Stimulated activated CD4-positive, alpha-beta T cell treated with anti-CD3 and anti-CD28 coated beads, Interleukin-2, amount 100 ng/mL, for 4 hours (primary cell): ENCODE measurements around the gene SULT2B1.

Experiments used
- DNase-seq: peaks from one replicate; pipeline ENCODE4 v3.0.0-alpha.2; 2020; ENCODE audit warnings: low read depth

SULT2B1 gene

GRCh38 chr19:48600679-48601417 lies 48.9 kb downstream of the SULT2B1 start:
- no peak for DNase-seq

- DNase-seq = no peak
Observed at GRCh38 chr19:48603001-48603400, 51.0 kb downstream of the SULT2B1 start.

DNA sequence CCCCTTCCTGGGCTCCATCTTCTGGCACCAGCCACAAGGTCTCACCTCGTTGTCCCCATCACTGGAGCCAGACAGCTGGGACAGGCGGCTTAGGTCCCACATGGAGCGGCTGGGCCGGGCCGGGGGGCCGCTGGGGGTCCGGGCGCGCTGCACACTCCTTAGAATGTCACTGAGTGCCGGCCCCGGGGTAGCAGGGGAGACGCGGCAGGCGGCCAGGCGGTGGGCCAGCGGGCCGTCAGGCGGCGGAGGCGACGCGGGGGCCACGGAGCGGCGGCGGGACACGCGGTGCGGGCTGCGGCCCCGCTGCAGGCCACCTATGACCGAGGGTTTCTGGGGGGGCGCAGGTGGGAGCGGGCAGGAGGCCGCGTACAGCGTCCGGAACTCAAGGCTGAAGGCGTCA lies 51.5 kb downstream of the SULT2B1 start:
- DNase-seq = no peak

- DNase-seq = no peak
Observed at GRCh38 chr19:48603850-48604249, 51.9 kb downstream of the SULT2B1 start.

DNA sequence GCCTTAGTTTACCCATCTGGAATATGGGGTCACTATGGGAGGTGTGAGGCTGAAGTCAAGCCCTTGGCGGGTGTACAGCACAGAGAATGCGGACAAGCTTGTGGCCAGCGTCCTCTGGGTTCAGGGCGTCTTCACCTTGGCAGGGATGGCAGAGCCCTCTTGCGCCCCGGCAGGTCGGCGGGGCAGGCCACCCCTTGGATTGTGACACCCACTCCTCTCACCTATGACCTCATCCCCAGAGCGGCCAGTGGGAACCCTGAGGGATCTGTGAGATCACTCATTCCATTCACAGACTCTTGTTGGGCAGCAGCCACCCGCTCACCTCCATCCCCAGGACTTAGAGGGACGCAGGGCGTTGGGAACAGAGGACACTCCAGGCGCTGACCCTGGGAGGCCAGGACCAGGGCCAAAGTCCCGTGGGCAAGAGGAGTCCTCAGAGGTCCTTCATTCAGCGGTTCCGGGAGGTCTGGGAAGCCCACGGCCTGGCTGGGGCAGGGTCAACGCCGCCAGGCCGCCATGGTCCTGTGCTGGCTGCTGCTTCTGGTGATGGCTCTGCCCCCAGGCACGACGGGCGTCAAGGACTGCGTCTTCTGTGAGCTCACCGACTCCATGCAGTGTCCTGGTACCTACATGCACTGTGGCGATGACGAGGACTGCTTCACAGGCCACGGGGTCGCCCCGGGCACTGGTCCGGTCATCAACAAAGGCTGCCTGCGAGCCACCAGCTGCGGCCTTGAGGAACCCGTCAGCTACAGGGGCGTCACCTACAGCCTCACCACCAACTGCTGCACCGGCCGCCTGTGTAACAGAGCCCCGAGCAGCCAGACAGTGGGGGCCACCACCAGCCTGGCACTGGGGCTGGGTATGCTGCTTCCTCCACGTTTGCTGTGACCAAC lies 54.7 kb downstream of the SULT2B1 start, which contains the start of gene SPACA4:
Gene SPACA4, plus strand, starts transcription at position 280 of the 896 bp plus-strand sequence. Its CDS starts 237 bp downstream, at position 517.
- no peak for DNase-seq

GRCh38 chr19:48607359-48607755 lies 55.4 kb downstream of the SULT2B1 start:
- DNase-seq = no peak

DNA sequence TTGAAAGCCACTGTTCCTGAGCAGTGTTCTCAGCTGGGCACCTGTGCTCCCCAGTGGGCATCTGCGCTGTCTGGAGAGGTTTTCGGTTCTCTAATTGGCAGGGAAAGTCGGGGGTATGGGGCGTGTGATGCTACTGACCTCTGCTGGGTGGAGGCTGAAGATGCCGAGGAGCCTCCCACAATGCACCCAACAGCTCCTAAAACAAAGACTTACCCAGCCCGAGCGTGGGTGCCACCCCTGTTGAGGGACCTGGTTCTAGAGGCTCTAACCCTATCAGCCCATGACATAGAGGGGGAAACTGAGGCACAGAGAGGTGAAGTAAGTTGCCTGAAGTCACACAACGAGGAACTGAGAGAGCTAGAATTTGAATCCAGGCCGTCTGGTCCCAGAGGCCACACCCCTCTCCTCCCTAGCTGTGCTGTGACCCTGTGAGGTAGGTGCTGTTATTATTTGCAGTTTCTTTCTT lies 56.9 kb downstream of the SULT2B1 start:
- no peak for DNase-seq

DNA sequence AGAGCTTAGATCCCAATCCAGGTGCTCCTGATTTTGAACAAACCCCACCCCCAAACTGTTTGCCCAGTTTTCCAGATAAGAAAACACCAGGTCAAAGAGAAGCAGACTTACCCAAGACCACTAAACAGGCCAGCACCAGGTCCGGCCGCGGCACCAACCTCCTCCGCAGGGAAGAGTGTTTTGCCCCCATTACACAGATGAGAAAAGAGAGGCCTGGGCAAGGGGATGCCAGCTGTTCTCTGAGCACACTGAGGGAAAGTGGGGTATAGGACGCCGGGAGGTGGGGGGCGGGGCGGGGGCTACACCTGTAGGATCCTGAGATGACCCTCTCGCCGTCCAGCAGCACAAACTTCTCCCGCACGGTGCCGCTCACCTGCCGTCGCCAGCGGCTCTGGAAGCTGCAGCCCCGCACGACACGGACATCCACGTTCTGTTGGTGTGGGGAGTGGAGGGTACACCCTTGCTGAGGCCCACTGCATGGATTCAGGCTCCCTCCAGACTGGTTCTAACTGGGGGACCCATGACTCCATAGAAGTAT lies 57.7 kb downstream of the SULT2B1 start:
- no peak for DNase-seq

DNA sequence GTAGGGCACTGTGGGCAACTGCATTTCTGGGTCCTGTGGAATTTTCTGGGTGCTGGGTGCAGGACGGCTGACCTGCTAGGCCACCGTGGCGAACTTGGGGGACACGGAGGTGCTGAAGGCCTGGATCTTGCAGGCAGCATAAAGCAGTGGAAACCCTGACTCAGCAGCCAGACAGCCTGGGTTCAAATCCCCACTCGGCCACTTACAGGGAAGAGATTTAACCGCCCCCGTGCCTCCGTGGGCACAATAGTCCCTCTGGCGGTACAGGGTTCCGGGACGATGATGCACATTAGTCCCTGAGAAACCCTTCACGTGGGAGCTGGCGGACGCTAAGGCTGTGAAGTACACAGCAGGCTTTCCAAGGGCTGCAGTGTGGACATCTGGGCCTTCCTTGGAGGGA lies 59.9 kb downstream of the SULT2B1 start:
- DNase-seq = no peak

GRCh38 chr19:48613024-48613851 lies 61.3 kb downstream of the SULT2B1 start:
- no peak for DNase-seq

- no peak for DNase-seq
Observed at GRCh38 chr19:48613852-48614435, 62.0 kb downstream of the SULT2B1 start.

DNA sequence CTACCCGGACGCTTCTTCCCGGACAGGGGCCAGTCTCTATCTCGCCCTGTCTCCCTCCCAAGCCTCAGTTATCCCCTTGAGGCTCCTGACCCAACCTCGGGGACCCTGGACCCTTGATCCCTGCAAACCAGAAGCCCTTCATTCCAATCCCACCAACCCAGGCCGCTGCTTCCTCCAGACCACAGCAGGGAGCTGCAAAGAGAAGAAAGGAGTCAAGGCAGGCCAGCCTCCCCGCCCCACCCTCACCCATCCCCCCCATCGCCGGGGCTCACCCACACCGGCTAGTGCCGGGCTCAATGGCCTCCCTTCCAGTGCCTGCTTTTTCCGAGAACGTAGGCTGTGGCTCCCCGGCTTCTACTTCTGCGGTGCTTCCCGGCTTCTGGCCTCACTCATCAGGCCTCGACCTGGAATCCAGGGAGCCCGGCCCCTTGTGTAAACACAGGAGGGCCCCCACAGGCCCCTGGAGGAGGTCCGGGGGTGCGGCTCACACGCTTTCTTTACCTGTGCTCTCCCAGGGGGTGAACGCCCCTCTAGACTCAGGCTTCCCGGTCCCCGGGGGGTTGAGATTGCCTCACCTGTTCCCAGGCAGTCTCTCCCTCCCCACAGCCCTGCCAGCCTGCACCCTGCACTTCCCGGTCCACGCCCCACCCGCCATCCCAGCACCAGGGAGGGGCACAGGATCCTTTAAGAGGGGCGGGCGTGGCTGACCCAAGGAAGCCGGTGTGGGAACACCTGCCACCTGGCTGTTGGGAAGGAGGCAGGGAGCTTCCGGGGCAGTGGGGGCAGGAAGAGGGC lies 62.7 kb downstream of the SULT2B1 start, which contains the start of gene FAM83E:
Gene FAM83E, minus strand, starts transcription at position 641 of the 795 bp plus-strand sequence. CDS start 1,704 bp downstream, outside the sequence.
- no peak for DNase-seq

DNA sequence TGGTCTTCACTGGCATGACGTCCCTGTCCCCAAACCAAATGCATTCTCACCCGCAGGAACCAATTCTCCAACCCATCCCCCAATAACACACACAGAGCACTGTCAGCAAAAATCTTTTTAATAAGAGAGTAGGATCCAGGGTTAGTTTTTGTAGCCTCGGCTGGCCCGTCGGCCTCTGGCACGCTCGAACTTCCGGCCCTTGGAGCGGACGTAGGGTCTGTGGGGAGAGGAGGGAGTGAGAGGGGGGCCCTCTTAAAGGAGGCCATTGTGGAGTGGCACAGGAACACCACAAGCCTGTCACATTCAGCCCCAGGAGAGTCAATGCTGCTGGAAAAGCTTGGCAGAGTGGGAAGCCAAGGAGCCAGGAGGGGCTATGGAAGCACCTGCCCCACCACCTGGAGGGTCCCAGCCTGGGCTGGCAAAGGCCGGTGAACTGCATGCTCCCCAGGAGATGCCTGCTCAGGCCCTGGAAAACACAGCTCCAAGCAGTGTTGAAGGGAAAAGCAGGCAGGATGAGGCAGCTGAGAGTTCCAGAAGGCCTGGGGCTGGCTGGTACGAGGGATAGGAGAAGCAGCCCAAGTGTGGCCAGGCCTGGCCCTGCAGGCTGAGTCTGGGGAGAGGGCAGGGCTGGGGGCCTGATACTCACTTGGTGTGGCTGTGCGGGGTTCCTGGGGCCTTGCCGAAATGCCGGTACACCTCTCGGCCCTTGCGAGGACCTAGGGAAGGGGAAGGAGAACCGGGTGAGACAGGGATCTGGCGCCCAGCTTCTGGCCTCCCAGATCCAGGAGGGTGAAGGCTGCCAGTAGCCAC lies 63.5 kb downstream of the SULT2B1 start:
- no peak for DNase-seq

GRCh38 chr19:48616041-48616436 lies 64.1 kb downstream of the SULT2B1 start:
- no peak for DNase-seq

DNA sequence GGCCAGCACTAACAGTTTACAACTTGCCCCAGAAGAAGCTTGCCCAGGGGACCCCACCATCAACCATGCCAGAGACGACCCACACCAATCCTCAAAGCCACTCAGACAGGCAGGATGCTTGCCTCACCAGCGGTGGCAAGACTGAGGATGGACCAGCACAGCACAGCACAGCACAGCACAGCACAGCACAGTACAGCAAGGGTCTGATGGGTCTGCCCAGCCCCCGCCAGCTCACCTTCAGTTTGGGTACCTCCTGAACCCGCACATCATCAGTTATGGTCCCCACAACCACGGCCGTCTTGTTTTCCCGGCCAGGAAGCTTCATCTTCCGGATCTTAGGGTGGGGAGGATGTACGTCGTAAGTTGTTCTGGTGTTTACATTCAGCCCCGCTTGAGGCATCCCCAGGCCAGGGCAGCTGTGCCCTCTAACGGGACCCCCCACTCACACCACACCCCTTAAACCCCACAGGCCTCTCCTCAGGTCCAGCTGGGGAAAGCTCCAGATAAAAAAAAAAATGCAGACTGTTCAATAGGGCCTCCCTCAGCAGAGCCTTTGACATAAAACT lies 64.6 kb downstream of the SULT2B1 start:
- no peak for DNase-seq

GRCh38 chr19:48617146-48617937 lies 65.4 kb downstream of the SULT2B1 start:
- DNase-seq = no peak

- no peak for DNase-seq
Observed at GRCh38 chr19:48618278-48618915, 66.4 kb downstream of the SULT2B1 start.
